Progenitor cell of endocrine pancreas (in vitro differentiated cells): ENCODE results near the gene HDLBP. TPM values are rescaled to one million over a fixed set of nuclear protein-coding genes. Genes with fewer than 3 reads are reported as not detected.

Experiments
- DNase-seq: peaks from one replicate; pipeline ENCODE4 v3.0.0; 2021; ENCODE audit warnings: low spot score; ENCODE audit not compliant: unreplicated experiment
- H3K27ac Mint-ChIP-seq: 2 replicates; pipeline ENCODE4 v1.8.0; 2021; ENCODE audit warnings: mild to moderate bottlenecking, moderate library complexity, mixed read lengths
- H3K27me3 Mint-ChIP-seq: 2 replicates; pipeline ENCODE4 v1.8.0; 2021; ENCODE audit warnings: mixed read lengths
- H3K36me3 Mint-ChIP-seq: 2 replicates; pipeline ENCODE4 v1.8.0; 2022; ENCODE audit warnings: mixed read lengths; ENCODE audit not compliant: insufficient read depth
- H3K4me1 Mint-ChIP-seq: 2 replicates; pipeline ENCODE4 v1.8.0; 2021; ENCODE audit warnings: low read depth, mixed read lengths
- H3K4me3 Mint-ChIP-seq: 2 replicates; pipeline ENCODE4 v1.8.0; 2021; ENCODE audit warnings: low read depth, mild to moderate bottlenecking, moderate library complexity, mixed read lengths
- H3K9me3 Mint-ChIP-seq: 2 replicates; pipeline ENCODE4 v1.8.0; 2021; ENCODE audit warnings: low read depth, mixed read lengths
- total RNA-seq: library from RNA; stranded (reverse); gene quantifications from 2 replicates; pipeline ENCODE4 v1.2.1, GENCODE V29; 2021
- TF ChIP-seq, protein P1 (sequence below): fragments of 200-600 bp; sonication (generic); IDR thresholded peaks from one replicate; pipeline ENCODE4 v1.5.0; 2021; ENCODE audit warnings: antibody characterized with exemption, mild to moderate bottlenecking; ENCODE audit not compliant: unreplicated experiment

The HDLBP gene
- total RNA-seq, 1 donor from 2014 or later, result 388 TPM

DNA sequence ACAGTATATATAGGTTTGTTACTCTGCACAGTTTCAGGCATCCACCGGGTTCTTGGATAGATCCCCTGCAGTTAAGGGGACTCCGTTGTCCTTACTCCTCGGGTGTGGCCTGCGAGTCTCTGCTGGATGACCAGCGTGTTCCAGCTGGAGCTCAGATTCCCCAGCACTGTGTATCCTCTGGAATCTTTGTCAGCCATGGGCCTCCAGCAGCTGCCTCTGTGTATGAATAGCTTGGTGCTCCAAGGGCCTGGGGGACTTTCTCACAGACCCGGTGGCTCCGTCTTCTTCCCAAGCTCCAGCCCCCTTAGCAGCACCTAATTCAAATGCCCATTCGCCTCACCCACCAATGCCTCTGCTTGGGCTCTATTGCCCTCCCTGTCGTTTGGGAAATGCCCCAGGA, 120.7 kb downstream of the HDLBP start:
- Mint-ChIP-seq H3K36me3 (no peaks in the 10 kb centered on the region), H3K27ac (no peak overlapping the region), H3K9me3 (no peaks in the 10 kb centered on the region), H3K27me3 (no peaks in the 10 kb centered on the region), H3K4me3 (no peak overlapping the region), H3K4me1 (no peaks in the 10 kb centered on the region)
- TF ChIP-seq, protein P1, sequence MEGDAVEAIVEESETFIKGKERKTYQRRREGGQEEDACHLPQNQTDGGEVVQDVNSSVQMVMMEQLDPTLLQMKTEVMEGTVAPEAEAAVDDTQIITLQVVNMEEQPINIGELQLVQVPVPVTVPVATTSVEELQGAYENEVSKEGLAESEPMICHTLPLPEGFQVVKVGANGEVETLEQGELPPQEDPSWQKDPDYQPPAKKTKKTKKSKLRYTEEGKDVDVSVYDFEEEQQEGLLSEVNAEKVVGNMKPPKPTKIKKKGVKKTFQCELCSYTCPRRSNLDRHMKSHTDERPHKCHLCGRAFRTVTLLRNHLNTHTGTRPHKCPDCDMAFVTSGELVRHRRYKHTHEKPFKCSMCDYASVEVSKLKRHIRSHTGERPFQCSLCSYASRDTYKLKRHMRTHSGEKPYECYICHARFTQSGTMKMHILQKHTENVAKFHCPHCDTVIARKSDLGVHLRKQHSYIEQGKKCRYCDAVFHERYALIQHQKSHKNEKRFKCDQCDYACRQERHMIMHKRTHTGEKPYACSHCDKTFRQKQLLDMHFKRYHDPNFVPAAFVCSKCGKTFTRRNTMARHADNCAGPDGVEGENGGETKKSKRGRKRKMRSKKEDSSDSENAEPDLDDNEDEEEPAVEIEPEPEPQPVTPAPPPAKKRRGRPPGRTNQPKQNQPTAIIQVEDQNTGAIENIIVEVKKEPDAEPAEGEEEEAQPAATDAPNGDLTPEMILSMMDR, result no peak
- DNase-seq, result no peak

DNA sequence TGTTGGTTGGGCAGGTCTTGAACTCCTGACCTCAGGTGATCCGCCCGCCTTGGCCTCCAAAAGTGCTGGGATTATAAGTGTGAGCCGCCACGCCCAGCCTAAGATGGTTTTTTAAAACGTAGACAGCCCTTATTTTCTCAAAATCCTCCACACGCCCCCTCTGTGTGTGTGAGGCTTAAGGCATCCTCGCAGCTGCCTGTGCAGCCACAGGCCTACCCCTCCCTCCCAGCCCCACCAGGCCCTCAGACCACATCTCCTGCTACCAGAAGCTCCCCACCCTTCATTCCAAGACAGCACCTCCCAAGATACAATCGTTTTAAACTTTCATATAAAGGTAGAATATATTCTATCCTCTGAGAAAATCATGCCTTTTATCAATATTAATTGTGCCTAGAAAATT, 122.2 kb downstream of the HDLBP start:
- no peaks in the 10 kb centered on the region for H3K27me3 Mint-ChIP-seq
- DNase-seq, result no peak
- no peak overlapping the region for H3K27ac Mint-ChIP-seq
- no peaks in the 10 kb centered on the region for H3K9me3 Mint-ChIP-seq
- no peak overlapping the region for H3K4me3 Mint-ChIP-seq
- TF ChIP-seq, protein P1, result no peak
- H3K4me1 Mint-ChIP-seq, result peaks cover under 1% of the 10 kb centered on the region
- H3K36me3 Mint-ChIP-seq, result no peaks in the 10 kb centered on the region

DNA sequence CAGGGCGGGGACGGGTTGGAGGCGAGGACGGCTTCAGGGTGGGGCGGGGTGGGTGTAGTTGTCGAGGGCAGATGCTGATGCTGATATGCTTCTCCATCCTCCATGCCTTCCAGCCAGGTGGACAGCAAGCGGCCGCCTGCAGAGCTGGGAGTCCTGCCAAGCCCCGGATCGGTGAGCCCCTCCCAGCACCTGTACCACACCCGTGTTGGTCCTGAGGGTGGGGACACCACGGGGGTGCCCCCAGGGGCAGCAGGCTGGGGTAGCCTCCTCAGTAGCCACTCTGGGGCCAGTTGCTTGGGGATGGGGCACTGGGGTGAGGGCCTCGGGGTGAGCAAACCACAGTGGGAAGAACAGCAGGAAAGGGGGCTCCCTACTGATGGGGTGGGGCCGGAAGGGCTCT, 124.4 kb downstream of the HDLBP start:
- Mint-ChIP-seq H3K9me3 (no peaks in the 10 kb centered on the region), H3K36me3 (no peaks in the 10 kb centered on the region), H3K4me3 (no peak overlapping the region), H3K27me3 (no peaks in the 10 kb centered on the region), H3K4me1 (peaks cover 5% of the 10 kb centered on the region), H3K27ac (no peak overlapping the region)
- TF ChIP-seq, protein P1, result no peak
- DNase-seq, result no peak

DNA sequence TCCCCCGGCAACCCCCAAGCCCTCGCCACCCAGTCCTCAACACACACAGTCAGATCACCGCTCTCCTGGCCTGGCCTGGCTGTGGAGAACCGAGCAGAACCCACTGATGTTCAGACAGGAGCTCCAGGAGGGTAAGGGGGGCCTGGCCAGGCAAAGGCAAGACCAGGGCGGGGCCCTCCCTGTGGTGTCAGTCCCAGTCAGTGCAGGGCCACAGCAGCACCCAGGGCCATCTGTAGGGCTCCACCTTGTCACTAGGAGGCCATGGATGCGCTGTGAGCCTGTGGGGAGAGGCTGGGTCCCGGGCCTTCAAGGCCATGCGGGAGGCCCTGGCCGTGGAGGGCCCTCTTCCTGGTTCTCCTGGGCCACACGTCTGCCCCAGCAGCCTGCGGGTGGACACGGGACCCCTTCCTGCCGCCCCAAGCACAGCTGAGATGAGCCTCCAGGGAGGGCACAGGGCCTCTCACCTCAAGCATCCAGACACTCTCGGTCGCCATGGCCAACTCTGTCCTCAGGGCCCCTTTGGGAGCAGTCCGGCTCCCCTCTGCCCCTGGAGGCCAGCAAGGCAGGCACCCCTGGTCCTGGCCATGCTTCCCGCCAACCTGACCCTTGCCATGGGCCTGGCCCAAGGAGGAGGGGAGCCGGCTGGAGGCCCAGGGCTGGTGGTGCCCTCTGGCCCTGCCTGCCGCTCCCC, 125.0 kb downstream of the HDLBP start:
- no peak overlapping the region for H3K27ac Mint-ChIP-seq
- no peaks in the 10 kb centered on the region for H3K9me3 Mint-ChIP-seq
- no peaks in the 10 kb centered on the region for H3K36me3 Mint-ChIP-seq
- no peak overlapping the region for H3K4me3 Mint-ChIP-seq
- TF ChIP-seq, protein P1, result no peak
- no peak for DNase-seq
- H3K4me1 Mint-ChIP-seq, result peaks cover 5% of the 10 kb centered on the region
- no peaks in the 10 kb centered on the region for H3K27me3 Mint-ChIP-seq

DNA sequence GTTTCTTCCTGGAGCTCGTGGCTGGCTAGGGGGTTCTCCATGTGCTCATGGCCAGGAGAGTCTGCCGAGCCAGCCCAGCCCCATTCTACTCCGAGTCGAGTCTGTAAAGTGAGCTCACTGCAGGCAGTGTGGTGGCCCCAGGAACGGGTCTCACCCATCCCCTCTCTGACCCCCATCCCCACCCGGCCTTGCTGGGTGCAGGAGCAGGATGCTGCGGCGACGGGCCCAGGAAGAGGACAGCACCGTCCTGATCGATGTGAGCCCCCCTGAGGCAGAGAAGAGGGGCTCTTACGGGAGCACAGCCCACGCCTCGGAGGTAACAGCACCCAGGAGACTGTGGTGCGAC, 125.6 kb downstream of the HDLBP start:
- no peaks in the 10 kb centered on the region for H3K36me3 Mint-ChIP-seq
- H3K4me1 Mint-ChIP-seq, result peaks cover 5% of the 10 kb centered on the region
- DNase-seq, result no peak
- H3K9me3 Mint-ChIP-seq, result no peaks in the 10 kb centered on the region
- H3K27ac Mint-ChIP-seq, result no peak overlapping the region
- TF ChIP-seq, protein P1, result no peak
- no peaks in the 10 kb centered on the region for H3K27me3 Mint-ChIP-seq
- H3K4me3 Mint-ChIP-seq, result no peak overlapping the region
